Left lung (tissue), 10 donors: Measurements from ENCODE around the gene ZNF799. TPM values are rescaled to one million over a fixed set of nuclear protein-coding genes. Genes with fewer than 3 reads are reported as not detected.
A peak's percentile ranks its signal among the peaks of the same experiment; 100 is the strongest.
"Not testable (repeated sequence)": the region's sequence is repeated elsewhere in the genome, so short reads cannot be mapped to it uniquely, and the experiment has no call there.

ENCODE experiments used
- ATAC-seq: fragments of 200-7000 bp; cut with Tn5 transposase; one replicate; pipeline ENCODE4 v1.9.1; 2020; ENCODE audit warnings: moderate library complexity
- DNase-seq, 4 donors: peaks; one replicate each; pipeline ENCODE4 v3.0.0-alpha.2; 2013 to 2020
- H3K27ac ChIP-seq, 2 donors: fragments of 200-600 bp; sonication (generic) in 1 of 2; one replicate each; pipeline versions ENCODE4 v1.5.0 to v1.8.0; 2020 to 2021
- H3K27me3 ChIP-seq, 2 donors: fragments of 200-600 bp; sonication (generic) in 1 of 2; one replicate each; pipeline versions ENCODE4 v1.5.0 to v1.8.0; 2020 to 2021
- H3K36me3 ChIP-seq, 2 donors: fragments of 200-600 bp; sonication (generic) in 1 of 2; one replicate each; pipeline versions ENCODE4 v1.5.0 to v1.8.0; 2020 to 2021
- H3K4me1 ChIP-seq, 2 donors: fragments of 200-600 bp; one replicate each; pipeline ENCODE4 v1.8.0; 2021
- H3K4me3 ChIP-seq, 2 donors: fragments of 200-600 bp; sonication (generic) in 1 of 2; one replicate each; pipeline versions ENCODE4 v1.5.0 to v1.8.0; 2020 to 2021; ENCODE audit warnings: mild to moderate bottlenecking in 1 of 2
- H3K9me3 ChIP-seq, 2 donors: fragments of 200-600 bp; sonication (generic) in 1 of 2; one replicate each; pipeline versions ENCODE4 v1.5.0 to v1.8.0; 2020 to 2021
- intact Hi-C, 2 donors: fragments of 100-400 bp; cut with DNase I; formaldehyde crosslinking; loops; one replicate each; pipeline versions ENCODE4 v1.11.2 to v1.14.2; 2022
- polyA plus RNA-seq, 6 donors: library from polyadenylated mRNA; unstranded; fragments of 120-200 nt; gene quantifications; one replicate each; pipeline ENCODE4 v1.2.1, GENCODE V29; 2013; ENCODE audit not compliant: insufficient read length in 6 of 6
- total RNA-seq, 2 donors: library from RNA; stranded (reverse); fragmentation: NEBNext Ultra II Directional; extraction: Animal tissue kit (Norgen Biotek cat#: 25700); gene quantifications; one replicate each; pipeline ENCODE4 v1.2.1, GENCODE V29; 2021
- TF ChIP-seq, protein P1 (sequence below), 2 donors: fragments of 200-600 bp; sonication (generic) in 1 of 2; IDR thresholded peaks; one replicate each; pipeline versions ENCODE4 v1.5.0 to v1.8.0; 2021; ENCODE audit warnings: antibody characterized with exemption in 2 of 2
- donor health status: DM: no; HTN: yes; CAD: no.
- donor health status: DM: no; HTN: no; CAD: no.

ZNF799 gene
- total and polyA plus RNA-seq, 8 donors, result 4.2 to 14.8 (median 9.9) TPM

DNA sequence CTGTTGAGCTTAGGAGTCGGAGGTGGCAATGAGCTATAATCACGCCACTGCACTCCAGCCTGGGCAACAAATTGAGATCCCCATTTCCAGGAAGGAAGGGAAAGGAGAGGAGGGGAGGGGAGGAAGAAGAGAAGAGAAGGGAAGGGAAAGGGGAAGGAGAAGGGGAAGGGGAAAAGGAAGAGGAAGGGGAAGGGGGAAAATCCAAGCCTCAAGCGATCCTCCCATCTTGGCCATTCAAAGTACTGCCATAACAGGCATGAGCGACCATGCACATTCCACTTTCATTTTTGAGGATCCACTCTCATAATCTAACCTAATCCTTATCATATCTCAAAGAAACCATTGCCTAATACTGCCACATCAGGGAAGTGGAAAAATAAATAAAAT, 24.8 kb upstream of the ZNF799 start:
- H3K36me3 ChIP-seq, result peaks cover 0 to 23% of the 10 kb centered on the region in 2 donors
- no peaks in the 10 kb centered on the region for H3K27me3 ChIP-seq
- TF ChIP-seq, protein P1, sequence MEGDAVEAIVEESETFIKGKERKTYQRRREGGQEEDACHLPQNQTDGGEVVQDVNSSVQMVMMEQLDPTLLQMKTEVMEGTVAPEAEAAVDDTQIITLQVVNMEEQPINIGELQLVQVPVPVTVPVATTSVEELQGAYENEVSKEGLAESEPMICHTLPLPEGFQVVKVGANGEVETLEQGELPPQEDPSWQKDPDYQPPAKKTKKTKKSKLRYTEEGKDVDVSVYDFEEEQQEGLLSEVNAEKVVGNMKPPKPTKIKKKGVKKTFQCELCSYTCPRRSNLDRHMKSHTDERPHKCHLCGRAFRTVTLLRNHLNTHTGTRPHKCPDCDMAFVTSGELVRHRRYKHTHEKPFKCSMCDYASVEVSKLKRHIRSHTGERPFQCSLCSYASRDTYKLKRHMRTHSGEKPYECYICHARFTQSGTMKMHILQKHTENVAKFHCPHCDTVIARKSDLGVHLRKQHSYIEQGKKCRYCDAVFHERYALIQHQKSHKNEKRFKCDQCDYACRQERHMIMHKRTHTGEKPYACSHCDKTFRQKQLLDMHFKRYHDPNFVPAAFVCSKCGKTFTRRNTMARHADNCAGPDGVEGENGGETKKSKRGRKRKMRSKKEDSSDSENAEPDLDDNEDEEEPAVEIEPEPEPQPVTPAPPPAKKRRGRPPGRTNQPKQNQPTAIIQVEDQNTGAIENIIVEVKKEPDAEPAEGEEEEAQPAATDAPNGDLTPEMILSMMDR (IDR thresholded peaks at IDR 0.05), result no peak
- no peak overlapping the region for H3K4me3 ChIP-seq
- peaks cover 0 to 47% of the 10 kb centered on the region in 2 donors for H3K9me3 ChIP-seq
- no peaks in the 10 kb centered on the region for H3K4me1 ChIP-seq
- no peak for DNase-seq
- intact Hi-C loops, result no loop called here
- ATAC-seq, result no peak
- H3K27ac ChIP-seq, result peak overlapping the region in 1 of 2 donors; percentile 67

DNA sequence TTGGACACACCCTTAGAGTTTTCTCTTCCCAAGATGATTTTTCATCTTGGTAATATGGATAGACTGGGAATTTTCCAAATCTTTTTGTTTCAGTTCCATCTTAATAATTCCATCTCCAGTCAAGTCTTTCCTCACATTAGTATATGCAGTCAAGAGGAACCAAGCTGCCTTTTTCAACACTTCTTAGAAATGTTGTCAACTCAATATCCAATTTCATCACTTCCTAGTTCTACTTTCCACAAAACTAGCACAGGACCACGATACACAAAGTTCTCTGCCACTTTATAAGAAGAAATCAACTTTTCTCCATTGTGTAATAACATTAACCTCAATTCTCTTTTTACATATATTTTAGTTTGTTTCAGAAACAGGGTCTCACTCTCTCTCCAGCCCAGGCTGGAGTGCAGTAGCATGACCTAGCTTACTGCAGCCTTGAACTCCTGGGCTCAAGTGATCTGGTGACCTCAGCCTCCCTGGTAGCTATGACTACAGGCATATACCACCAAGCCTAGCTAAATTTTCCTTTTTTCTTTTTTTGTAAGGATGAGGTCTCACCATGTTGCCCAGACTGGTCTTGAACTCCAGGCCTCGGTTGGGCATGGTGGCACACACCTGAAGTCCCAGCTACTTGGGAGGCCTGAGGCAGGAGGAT, 24.3 kb upstream of the ZNF799 start:
- peaks cover 0 to 44% of the 10 kb centered on the region in 2 donors for H3K9me3 ChIP-seq
- no peak for ATAC-seq
- peak overlapping the region in 1 of 2 donors; percentile 67 for H3K27ac ChIP-seq
- peaks cover 0 to 18% of the 10 kb centered on the region in 2 donors for H3K36me3 ChIP-seq
- H3K4me3 ChIP-seq, result no peak overlapping the region
- no peak for DNase-seq
- no peaks in the 10 kb centered on the region for H3K4me1 ChIP-seq
- no peaks in the 10 kb centered on the region for H3K27me3 ChIP-seq
- intact Hi-C loops, result no loop called here
- TF ChIP-seq, protein P1 (IDR thresholded peaks at IDR 0.05), result no peak

DNA sequence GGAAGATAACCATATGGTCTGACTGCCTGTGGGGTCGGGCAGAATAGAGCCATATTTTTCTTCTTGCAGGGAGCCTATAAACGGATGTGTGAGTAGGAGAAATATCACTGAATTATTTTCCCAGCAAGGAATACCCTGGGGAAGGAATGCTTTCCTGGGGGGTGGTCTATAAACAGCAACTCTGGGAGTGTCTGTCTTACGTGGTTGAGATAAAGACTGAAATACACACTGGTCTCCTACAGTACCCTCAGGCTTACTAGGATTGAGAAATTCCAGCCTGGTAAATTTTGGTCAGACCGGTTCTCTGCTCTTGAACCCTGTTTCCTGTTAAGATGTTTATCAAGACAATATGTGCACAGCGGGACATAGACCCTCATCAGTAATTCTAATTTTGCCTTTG, 16.2 kb upstream of the ZNF799 start:
- peaks cover 0 to 37% of the 10 kb centered on the region in 2 donors for H3K9me3 ChIP-seq
- intact Hi-C loops, H3K36me3 ChIP-seq, H3K4me3 ChIP-seq, H3K27ac ChIP-seq, H3K4me1 ChIP-seq, DNase-seq, ATAC-seq, H3K27me3 ChIP-seq: not testable (repeated sequence)

- no peaks in the 10 kb centered on the region for H3K36me3 ChIP-seq
- no peak overlapping the region for H3K4me3 ChIP-seq
- H3K9me3 ChIP-seq, result peaks cover 0 to 15% of the 10 kb centered on the region in 2 donors
- TF ChIP-seq, protein P1 (IDR thresholded peaks at IDR 0.05), result no peak
- DNase-seq (no peak), ATAC-seq (no peak)
- intact Hi-C loops, result no loop called here
- no peaks in the 10 kb centered on the region for H3K4me1 ChIP-seq
- H3K27ac ChIP-seq, result no peak overlapping the region
- H3K27me3 ChIP-seq, result no peaks in the 10 kb centered on the region
Observed at GRCh38 chr19:12411893-12412292, 10.8 kb upstream of the ZNF799 start.

- H3K4me3 ChIP-seq, result peak overlapping the region; percentile 79 to 86
- H3K9me3 ChIP-seq, H3K36me3 ChIP-seq, H3K4me1 ChIP-seq, H3K27me3 ChIP-seq, intact Hi-C loops: not testable (repeated sequence)
- peak; percentile 74 for ATAC-seq
- H3K27ac ChIP-seq, result peak overlapping the region; percentile 81 to 84
- DNase-seq, result peak in 3 of 4 donors; percentile 8 to 49 (median 13)
Observed at GRCh38 chr19:12399901-12400632, 1.0 kb downstream of the ZNF799 start.

DNA sequence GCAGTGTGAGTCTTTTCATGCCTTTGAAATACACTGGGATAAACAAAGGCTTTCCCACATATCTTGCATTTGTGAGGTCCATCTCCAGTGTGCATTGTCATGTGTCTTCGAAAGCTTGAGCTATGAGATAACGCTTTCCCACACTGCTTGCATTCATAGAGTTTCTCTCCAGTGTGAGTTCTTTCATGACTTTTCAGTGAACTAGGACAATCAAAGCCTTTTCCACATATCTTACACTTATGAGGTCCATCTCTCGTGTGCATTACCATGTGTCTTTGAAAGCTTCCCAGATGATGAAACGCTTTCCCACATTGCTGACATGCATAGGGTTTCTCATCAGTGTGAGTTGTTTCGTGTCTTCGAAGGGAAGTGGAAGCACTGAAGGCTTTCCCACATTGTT, 9.9 kb downstream of the ZNF799 start:
- Histone ChIP-seq H3K9me3 (peaks cover 0 to 43% of the 10 kb centered on the region in 2 donors), H3K36me3 (peaks cover 6 to 46% of the 10 kb centered on the region in 2 donors)
- H3K27me3 ChIP-seq, DNase-seq, intact Hi-C loops, H3K27ac ChIP-seq, ATAC-seq, H3K4me3 ChIP-seq, H3K4me1 ChIP-seq: not testable (repeated sequence)

DNA sequence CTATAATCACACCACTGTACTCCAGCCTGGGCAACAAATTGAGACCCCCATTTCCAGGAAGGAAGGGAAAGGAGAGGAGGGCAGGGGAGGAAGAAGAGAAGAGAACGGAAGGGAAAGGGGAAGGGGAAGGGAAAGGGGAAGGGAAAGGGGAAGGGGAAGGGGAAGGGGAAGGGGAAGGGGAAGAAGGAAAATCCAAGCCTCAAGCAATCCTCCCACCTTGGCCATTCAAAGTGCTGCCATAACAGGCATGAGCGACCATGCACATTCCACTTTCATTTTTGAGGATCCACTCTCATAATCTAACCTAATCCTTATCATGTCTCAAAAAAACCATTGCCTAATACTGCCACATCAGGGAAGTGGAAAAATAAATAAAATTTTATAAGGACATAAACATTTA, 14.7 kb downstream of the ZNF799 start:
- ATAC-seq, intact Hi-C loops, H3K27me3 ChIP-seq, DNase-seq, H3K27ac ChIP-seq, H3K4me1 ChIP-seq, H3K4me3 ChIP-seq: not testable (repeated sequence)
- Histone ChIP-seq H3K9me3 (peaks cover 0 to 56% of the 10 kb centered on the region in 2 donors), H3K36me3 (peaks cover 6 to 47% of the 10 kb centered on the region in 2 donors)
